ENCODE data around the gene CORO7. TPM values are rescaled to one million over a fixed set of nuclear protein-coding genes. Genes with fewer than 3 reads are reported as not detected.

The CORO7 gene
- total RNA-seq: 10 to 100 TPM; 18.8 to 29.6 (median 25.7) TPM

- Histone ChIP-seq H3K4me3 (peak within 1 kb of the TSS; percentile 97), H3K36me3 (peaks cover 9% of the 10 kb centered on the region), H3K4me1 (peaks cover 40% of the 10 kb centered on the region), H3K27me3 (no peaks in the 10 kb centered on the region), H3K9me3 (no peaks in the 10 kb centered on the region), H3K27ac (peak within 1 kb of the TSS; percentile 86)
- DNase-seq (ENCODE audit: low spot score in 2 of 2): peak; percentile 98
- WGBS: 0% methylated on average over 2 of the region's 92 CpGs
- TF ChIP-seq EP300 (IDR thresholded peaks at IDR 0.05) (no peak), CTCF (IDR thresholded peaks at IDR 0.05) (no peak), POLR2AphosphoS5 (IDR thresholded peaks at IDR 0.05) (peak in 1 of 3 donors; percentile 10), POLR2A (IDR thresholded peaks at IDR 0.05) (peak in 1 of 2 donors; percentile 43)
These were observed at the start of gene CORO7 for GRCh38 chr16:4416200-4417032. Gene CORO7 (minus strand): TSS chr16:4416596. CDS start chr16:4416518, 78 bp downstream.

- Histone ChIP-seq H3K27me3 (no peaks in the 10 kb centered on the region), H3K36me3 (peaks cover 72% of the 10 kb centered on the region), H3K4me1 (no peaks in the 10 kb centered on the region), H3K4me3 (no peak overlapping the region), H3K9me3 (no peaks in the 10 kb centered on the region), H3K27ac (no peak overlapping the region)
- no peak for DNase-seq (ENCODE audit: low spot score in 2 of 2)
- TF ChIP-seq EP300 (IDR thresholded peaks at IDR 0.05): no peak
- no peak for TF ChIP-seq CTCF (IDR thresholded peaks at IDR 0.05)
- no peak for TF ChIP-seq POLR2A (IDR thresholded peaks at IDR 0.05)
- TF ChIP-seq POLR2AphosphoS5 (IDR thresholded peaks at IDR 0.05): no peak
- 90% methylated on average over 22 of the region's 22 CpGs for WGBS
These were observed 47.2 kb upstream of the CORO7 start for GRCh38 chr16:4463522-4464163.

- WGBS: 71% methylated on average over 3 of the region's 27 CpGs
- no peak overlapping the region for H3K4me3 ChIP-seq
- H3K27ac ChIP-seq: no peak overlapping the region
- no peaks in the 10 kb centered on the region for H3K9me3 ChIP-seq
- no peaks in the 10 kb centered on the region for H3K27me3 ChIP-seq
- DNase-seq (ENCODE audit: low spot score in 2 of 2): no peak
- no peaks in the 10 kb centered on the region for H3K4me1 ChIP-seq
- TF ChIP-seq CTCF (IDR thresholded peaks at IDR 0.05): no peak
- TF ChIP-seq EP300 (IDR thresholded peaks at IDR 0.05): no peak
- TF ChIP-seq POLR2AphosphoS5 (IDR thresholded peaks at IDR 0.05): no peak
- TF ChIP-seq POLR2A (IDR thresholded peaks at IDR 0.05): no peak
- peaks cover 73% of the 10 kb centered on the region for H3K36me3 ChIP-seq
These were observed 45.1 kb upstream of the CORO7 start for GRCh38 chr16:4461250-4462085.

GRCh38 chr16:4460936-4461249 lies 44.5 kb upstream of the CORO7 start:
- Histone ChIP-seq H3K9me3 (no peaks in the 10 kb centered on the region), H3K27me3 (no peaks in the 10 kb centered on the region), H3K36me3 (peaks cover 72% of the 10 kb centered on the region), H3K4me3 (no peak overlapping the region), H3K27ac (no peak overlapping the region), H3K4me1 (no peaks in the 10 kb centered on the region)
- no peak for DNase-seq (ENCODE audit: low spot score in 2 of 2)
- TF ChIP-seq POLR2AphosphoS5 (IDR thresholded peaks at IDR 0.05) (no peak), POLR2A (IDR thresholded peaks at IDR 0.05) (no peak), EP300 (IDR thresholded peaks at IDR 0.05) (no peak), CTCF (IDR thresholded peaks at IDR 0.05) (no peak)
- 81% methylated on average over 5 of the region's 5 CpGs for WGBS

Data from suprapubic skin (tissue), 4 donors.